MM.1S (cell line): ENCODE data around the gene IFT27.

ENCODE experiments used
- EZH2 ChIP-seq: fragments of 300-600 bp; sonication (generic); optimal IDR thresholded peaks from 2 replicates; pipeline ENCODE3; 2017; ENCODE audit warnings: low read depth, mild to moderate bottlenecking, antibody characterized with exemption, low read length, mixed read lengths
- EZH2phosphoT487 ChIP-seq: fragments of 300-600 bp; sonication (generic); IDR thresholded peaks from 2 replicates; pipeline ENCODE4 v1.6.1; 2018; ENCODE audit warnings: antibody characterized with exemption, low read length
- TF ChIP-seq, protein P1 (sequence below): fragments of 300-600 bp; sonication (generic); IDR thresholded peaks from 2 replicates; pipeline ENCODE4 v1.5.1; 2016; ENCODE audit warnings: antibody characterized with exemption, low read length, mixed read lengths

- TF ChIP-seq, protein P1, sequence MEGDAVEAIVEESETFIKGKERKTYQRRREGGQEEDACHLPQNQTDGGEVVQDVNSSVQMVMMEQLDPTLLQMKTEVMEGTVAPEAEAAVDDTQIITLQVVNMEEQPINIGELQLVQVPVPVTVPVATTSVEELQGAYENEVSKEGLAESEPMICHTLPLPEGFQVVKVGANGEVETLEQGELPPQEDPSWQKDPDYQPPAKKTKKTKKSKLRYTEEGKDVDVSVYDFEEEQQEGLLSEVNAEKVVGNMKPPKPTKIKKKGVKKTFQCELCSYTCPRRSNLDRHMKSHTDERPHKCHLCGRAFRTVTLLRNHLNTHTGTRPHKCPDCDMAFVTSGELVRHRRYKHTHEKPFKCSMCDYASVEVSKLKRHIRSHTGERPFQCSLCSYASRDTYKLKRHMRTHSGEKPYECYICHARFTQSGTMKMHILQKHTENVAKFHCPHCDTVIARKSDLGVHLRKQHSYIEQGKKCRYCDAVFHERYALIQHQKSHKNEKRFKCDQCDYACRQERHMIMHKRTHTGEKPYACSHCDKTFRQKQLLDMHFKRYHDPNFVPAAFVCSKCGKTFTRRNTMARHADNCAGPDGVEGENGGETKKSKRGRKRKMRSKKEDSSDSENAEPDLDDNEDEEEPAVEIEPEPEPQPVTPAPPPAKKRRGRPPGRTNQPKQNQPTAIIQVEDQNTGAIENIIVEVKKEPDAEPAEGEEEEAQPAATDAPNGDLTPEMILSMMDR = no peak
- TF ChIP-seq EZH2 (no peak), EZH2phosphoT487 (no peak)
These were observed 39.8 kb upstream of the IFT27 start for GRCh38 chr22:36815558-36816338.
